DND-41 (cell line): ENCODE data around the gene SOX6.

Experiments used
- CTCF ChIP-seq: IDR thresholded peaks from 2 replicates; pipeline ENCODE4 v1.5.1; 2012; ENCODE audit warnings: borderline replicate concordance, low read length, moderate library complexity, mild to moderate bottlenecking; ENCODE audit not compliant: poor library complexity, severe bottlenecking; ENCODE audit errors: extremely low read depth
- EZH2 ChIP-seq: IDR thresholded peaks from 3 replicates; pipeline ENCODE4 v1.6.1; 2012; ENCODE audit warnings: borderline replicate concordance, low read depth, mild to moderate bottlenecking, moderate library complexity, low read length, inconsistent platforms; ENCODE audit not compliant: severe bottlenecking

DNA sequence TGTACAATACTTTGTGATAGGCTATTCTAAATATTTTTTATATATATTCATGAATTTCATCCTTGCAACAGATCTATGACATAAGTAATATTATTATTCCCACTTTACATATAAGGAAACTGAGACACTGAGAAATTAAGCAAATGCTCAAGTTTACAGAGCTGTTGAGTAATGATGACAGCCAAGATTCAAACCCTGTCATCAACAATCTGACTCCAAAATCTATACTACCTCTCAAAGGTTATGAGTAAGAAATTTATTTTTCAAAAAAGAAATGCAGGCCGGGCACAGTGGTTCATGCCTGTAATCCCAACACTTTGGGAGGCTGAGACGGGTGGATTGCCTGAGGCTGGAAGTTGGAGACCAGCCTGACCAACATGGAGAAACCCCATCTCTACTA is 22.6 kb upstream of the SOX6 start:
- TF ChIP-seq CTCF, result no peak
- TF ChIP-seq EZH2, result no peak
